ENCODE measurements around the gene PTP4A2.
A peak's percentile ranks its signal among the peaks of the same experiment; 100 is the strongest.
"Not testable (repeated sequence)": the region's sequence is repeated elsewhere in the genome, so short reads cannot be mapped to it uniquely, and the experiment has no call there.

PTP4A2 gene

GRCh38 chr1:31949862-31950261, 11.7 kb upstream of the PTP4A2 start:
- no peak for DNase-seq (ENCODE audit: low read depth)
- TF ChIP-seq CTCF (IDR thresholded peaks at IDR 0.05; ENCODE audit: low read depth, low read length, missing control alignments): no peak

DNA sequence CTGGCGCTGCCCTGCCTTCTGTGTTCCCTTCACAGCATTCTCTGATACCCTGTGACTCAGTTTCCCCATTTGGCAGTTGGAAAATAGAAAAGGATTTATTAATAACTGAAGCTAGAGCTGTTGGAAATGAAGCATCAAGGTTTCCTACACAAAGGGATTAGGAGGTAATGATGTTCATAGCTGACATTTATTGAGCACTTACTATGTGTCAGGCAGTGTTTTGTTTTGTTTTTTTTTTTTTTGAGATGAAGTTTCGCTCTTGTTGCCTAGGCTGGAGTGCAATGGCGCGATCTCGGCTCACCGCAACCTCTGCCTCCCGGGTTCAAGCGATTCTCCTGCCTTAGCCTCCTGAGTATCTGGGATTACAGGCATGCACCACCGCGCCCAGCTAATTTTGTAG, 7.5 kb upstream of the PTP4A2 start:
- not testable (repeated sequence) for DNase-seq (ENCODE audit: low read depth); H3K4me3 ChIP-seq (ENCODE audit: low read depth, low read length)

More at GRCh38 chr1:31949862-31950261, 11.7 kb upstream of the PTP4A2 start:
- H3K4me3 ChIP-seq (ENCODE audit: low read depth, low read length): no peak overlapping the region

DNA sequence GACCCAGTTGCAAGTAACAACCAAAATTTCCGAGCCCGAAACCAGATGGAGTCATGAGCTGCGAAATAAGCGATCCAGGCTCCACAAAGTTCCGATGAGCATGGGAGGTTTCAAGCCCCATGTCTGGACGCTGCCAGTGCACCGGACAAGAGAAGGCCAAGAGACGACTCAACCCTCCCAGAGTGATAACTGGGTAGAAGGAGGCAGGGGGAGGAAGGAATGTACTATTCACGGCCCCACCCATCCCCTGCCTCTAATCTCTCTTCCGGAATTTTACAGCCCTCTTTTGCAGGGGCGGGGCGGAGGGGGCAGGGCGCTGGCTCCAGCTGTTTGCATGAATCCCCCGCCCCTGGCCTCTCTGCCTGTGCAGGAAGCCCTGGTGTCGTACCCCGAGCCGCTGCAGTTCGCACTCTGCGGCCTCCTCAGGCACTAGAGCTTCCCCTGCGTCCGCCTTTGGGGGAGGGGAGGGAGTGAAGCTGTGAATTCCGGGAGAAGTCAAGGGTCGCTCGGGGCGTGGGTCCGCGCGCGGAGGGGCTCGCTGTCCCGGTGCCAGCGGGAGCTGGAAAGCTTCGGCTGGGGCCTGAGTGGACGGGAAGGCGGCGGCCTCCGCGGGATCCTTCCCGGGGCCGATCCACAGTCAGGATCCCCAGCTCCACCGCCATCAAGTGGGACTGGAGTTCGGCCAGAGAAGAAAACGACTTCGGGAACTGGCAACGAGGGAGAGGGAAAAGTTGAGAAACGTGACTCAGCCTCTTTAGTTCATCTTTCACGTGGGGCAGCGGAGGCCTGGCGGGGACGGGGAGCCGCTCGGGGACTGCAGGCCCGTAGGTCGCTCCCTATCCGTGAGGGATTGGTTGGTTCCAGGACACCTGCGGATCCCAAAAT, 6.3 kb upstream of the PTP4A2 start:
- H3K4me3 ChIP-seq (ENCODE audit: low read depth, low read length): peak overlapping the region; percentile 71
- peak; percentile 85 for DNase-seq (ENCODE audit: low read depth)

GRCh38 chr1:31943546-31944184, 5.5 kb upstream of the PTP4A2 start:
- no peak for TF ChIP-seq CTCF (IDR thresholded peaks at IDR 0.05; ENCODE audit: low read depth, low read length, missing control alignments)
- peak overlapping the region; percentile 71 for H3K4me3 ChIP-seq (ENCODE audit: low read depth, low read length)
- DNase-seq (ENCODE audit: low read depth): no peak

More for the DNA sequence above, 6.3 kb upstream of the PTP4A2 start:
- TF ChIP-seq CTCF (IDR thresholded peaks at IDR 0.05; ENCODE audit: low read depth, low read length, missing control alignments): no peak

GRCh38 chr1:31942061-31942460, 3.9 kb upstream of the PTP4A2 start:
- not testable (repeated sequence) for DNase-seq (ENCODE audit: low read depth); H3K4me3 ChIP-seq (ENCODE audit: low read depth, low read length)

- no peak overlapping the region for H3K4me3 ChIP-seq (ENCODE audit: low read depth, low read length)
- peak; percentile 89 for DNase-seq (ENCODE audit: low read depth)
- peak; percentile 72 for TF ChIP-seq CTCF (IDR thresholded peaks at IDR 0.05; ENCODE audit: low read depth, low read length, missing control alignments)
Measured at GRCh38 chr1:31939484-31940329, 1.5 kb upstream of the PTP4A2 start.

DNA sequence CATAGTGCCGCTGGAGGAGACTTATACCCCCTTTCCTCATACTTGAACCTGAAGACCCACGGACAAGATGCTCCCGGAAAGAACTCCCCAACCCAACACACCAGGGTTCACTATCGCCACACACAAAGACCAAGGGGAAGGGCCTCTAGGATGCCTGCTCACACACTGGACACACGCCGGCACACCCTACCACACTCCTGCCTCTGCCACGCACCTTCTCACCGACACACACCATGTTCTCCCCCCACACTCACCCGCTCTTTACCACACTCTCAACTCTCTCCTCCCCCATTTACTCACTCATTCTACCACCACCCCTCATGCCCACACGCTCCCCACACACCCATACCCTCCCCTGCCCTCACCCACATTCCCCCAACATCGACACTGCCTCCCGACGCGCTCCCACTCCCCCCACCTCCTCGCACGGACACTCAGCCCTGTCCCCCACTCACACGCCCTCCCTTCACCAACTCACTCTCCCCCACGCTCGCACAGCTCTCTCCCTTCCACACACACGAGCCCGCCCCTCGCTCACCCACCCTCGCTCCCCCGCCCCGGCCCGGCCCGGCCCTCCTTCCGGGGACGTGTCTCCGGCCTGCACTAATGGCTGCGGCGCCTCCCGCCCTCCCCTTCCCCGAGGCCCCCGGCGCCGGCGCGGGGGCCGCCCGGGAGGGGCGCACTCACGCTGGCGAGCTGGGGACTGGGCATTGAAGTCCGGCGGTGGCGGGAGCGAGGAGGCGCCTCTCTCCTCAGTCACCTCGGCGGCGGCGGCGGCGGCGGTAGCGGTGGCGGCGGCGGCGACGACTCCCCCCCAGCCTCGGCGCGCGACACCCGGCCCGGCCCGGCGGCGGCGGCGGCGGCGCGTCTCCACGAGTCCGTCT, 626 bp downstream of the PTP4A2 start:
- no peak for DNase-seq (ENCODE audit: low read depth)

More for the DNA sequence above, 626 bp downstream of the PTP4A2 start:
- H3K4me3 ChIP-seq (ENCODE audit: low read depth, low read length): peak overlapping the region; percentile 86
- TF ChIP-seq CTCF (IDR thresholded peaks at IDR 0.05; ENCODE audit: low read depth, low read length, missing control alignments): no peak

Data from GM12864 (cell line).